Neural progenitor cell (in vitro differentiated cells): ENCODE data around the gene ERMAP. TPM values are rescaled to one million over a fixed set of nuclear protein-coding genes. Genes with fewer than 3 reads are reported as not detected.
A peak's percentile ranks its signal among the peaks of the same experiment; 100 is the strongest.

Source experiments
- DNase-seq: peaks from one replicate; pipeline ENCODE4 v3.0.0-alpha.2; 2016; ENCODE audit warnings: low spot score
- H2AFZ ChIP-seq: fragments of 200-600 bp; sonication (generic); replicated peaks from 2 replicates; pipeline ENCODE4 v1.6.1; 2016; ENCODE audit warnings: antibody characterized with exemption
- H3F3A ChIP-seq: fragments of 200-600 bp; sonication (generic); 2 replicates; pipeline ENCODE4 v1.6.1; 2016; ENCODE audit warnings: antibody characterized with exemption, low read depth
- H3K27ac ChIP-seq: fragments of 200-600 bp; sonication (generic); 2 replicates; pipeline ENCODE4 v1.5.1; 2016; ENCODE audit warnings: mild to moderate bottlenecking
- H3K27me3 ChIP-seq: fragments of 200-600 bp; sonication (generic); 2 replicates; pipeline ENCODE4 v1.6.1; 2016; ENCODE audit warnings: mild to moderate bottlenecking, moderate library complexity
- H3K36me3 ChIP-seq: fragments of 200-600 bp; sonication (generic); 2 replicates; pipeline ENCODE4 v1.5.1; 2016
- H3K4me1 ChIP-seq: fragments of 200-600 bp; sonication (generic); 2 replicates; pipeline ENCODE4 v1.6.1; 2016; ENCODE audit warnings: mixed run types
- H3K4me2 ChIP-seq: fragments of 200-600 bp; sonication (generic); 2 replicates; pipeline ENCODE4 v1.6.1; 2016
- H3K4me3 ChIP-seq: fragments of 200-600 bp; sonication (generic); 2 replicates; pipeline ENCODE4 v1.5.1; 2016
- H3K79me2 ChIP-seq: fragments of 200-600 bp; sonication (generic); 2 replicates; pipeline ENCODE4 v1.6.1; 2016; ENCODE audit warnings: low read depth
- H3K9ac ChIP-seq: fragments of 200-600 bp; sonication (generic); 2 replicates; pipeline ENCODE4 v1.6.1; 2016
- H3K9me3 ChIP-seq: fragments of 200-600 bp; sonication (generic); 2 replicates; pipeline ENCODE4 v1.5.1; 2016; ENCODE audit warnings: low read depth
- H4K20me1 ChIP-seq: fragments of 200-600 bp; sonication (generic); 2 replicates; pipeline ENCODE4 v1.6.1; 2016; ENCODE audit warnings: low read depth
- H3K27ac Mint-ChIP-seq: 3 replicates; pipeline ENCODE4 v1.8.0; 2021; ENCODE audit warnings: mixed read lengths
- H3K27me3 Mint-ChIP-seq: 2 replicates; pipeline ENCODE4 v1.8.0; 2022; ENCODE audit warnings: low read depth, mild to moderate bottlenecking, inconsistent platforms, moderate library complexity, mixed read lengths; ENCODE audit not compliant: insufficient read depth
- H3K36me3 Mint-ChIP-seq: 3 replicates; pipeline ENCODE4 v1.8.0; 2021; ENCODE audit warnings: mixed read lengths
- H3K4me1 Mint-ChIP-seq: 3 replicates; pipeline ENCODE4 v1.8.0; 2021; ENCODE audit warnings: mixed read lengths
- H3K4me3 Mint-ChIP-seq: 3 replicates; pipeline ENCODE4 v1.8.0; 2021; ENCODE audit warnings: mild to moderate bottlenecking, moderate library complexity, mixed read lengths
- H3K9me3 Mint-ChIP-seq: 3 replicates; pipeline ENCODE4 v1.8.0; 2020; ENCODE audit warnings: mixed read lengths
- EZH2 ChIP-seq: fragments of 200-600 bp; sonication (generic); IDR thresholded peaks from 2 replicates; pipeline ENCODE4 v1.6.1; 2017; ENCODE audit warnings: antibody characterized with exemption, mild to moderate bottlenecking, moderate library complexity
- EZH2phosphoT487 ChIP-seq: fragments of 200-600 bp; sonication (generic); IDR thresholded peaks from 2 replicates; pipeline ENCODE4 v1.6.1; 2017; ENCODE audit warnings: antibody characterized with exemption
- total RNA-seq: library from RNA; depleted of rRNA; stranded (reverse); fragments of >200 nt; gene quantifications from 2 replicates; pipeline ENCODE4 v1.2.3, GENCODE V29; 2015; ENCODE audit warnings: low replicate concordance
- TF ChIP-seq, protein P1 (sequence below): fragments of 200-600 bp; sonication (generic); IDR thresholded peaks from 2 replicates; pipeline ENCODE4 v1.5.1; 2017; ENCODE audit warnings: antibody characterized with exemption, mild to moderate bottlenecking

The ERMAP gene
- 2.2 and 5.5 TPM in 2 replicates for total RNA-seq

DNA sequence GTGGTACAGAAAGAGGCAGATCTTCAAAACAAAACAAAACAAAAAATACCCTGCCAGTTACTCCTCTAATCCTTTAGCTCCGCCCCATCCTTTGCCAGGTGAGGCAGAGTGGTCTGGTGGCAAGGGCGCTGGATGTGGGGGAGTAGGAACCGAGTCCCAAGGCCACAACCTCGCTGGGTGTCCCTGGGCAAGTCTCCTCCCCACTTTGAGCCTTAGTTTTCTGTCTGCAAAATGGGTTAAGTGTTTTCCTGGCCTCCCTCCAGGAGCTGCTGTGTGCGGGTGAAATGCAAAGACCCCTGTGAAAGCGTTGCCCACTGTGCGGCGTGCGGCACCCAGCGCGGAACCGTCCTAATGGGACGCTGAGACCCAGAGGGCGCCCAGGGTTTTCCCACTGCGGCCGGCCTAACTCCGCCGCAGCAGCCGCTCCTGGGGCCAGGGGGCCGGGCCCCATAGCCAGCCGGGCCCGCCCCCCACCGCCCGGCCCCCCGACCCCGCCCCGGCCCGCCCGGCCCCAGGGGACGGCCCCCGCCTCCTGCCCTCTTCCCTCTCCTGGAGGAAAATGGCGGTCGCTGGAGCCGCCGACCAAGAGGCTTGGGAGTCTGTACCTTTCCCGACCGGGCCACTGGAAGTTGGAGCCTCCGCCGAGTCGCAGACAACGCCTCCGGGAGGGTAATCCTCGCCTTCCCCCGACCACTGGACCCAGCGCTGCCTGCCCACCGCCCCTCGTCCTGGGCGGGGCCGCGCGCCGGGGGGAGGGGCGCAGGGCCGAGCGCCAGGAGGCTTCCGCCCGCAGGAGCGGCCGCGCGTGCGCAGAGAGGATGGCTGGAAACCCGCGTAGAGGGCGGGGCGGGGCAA lies at the start of gene ERMAP, which contains the start of gene SVBP:
ERMAP (plus strand) TSS at position 538 of the 855 bp plus-strand sequence. CDS start 13,327 bp downstream, outside the sequence.
SVBP (minus strand) TSS at position 813 of the 855 bp plus-strand sequence. CDS start 853 bp downstream, outside the sequence.
- Histone ChIP-seq H3K4me3 (peak within 1 kb of the TSS; percentile 70), H3K4me2 (peak within 1 kb of the TSS; percentile 79), H3K9me3 (no peaks in the 10 kb centered on the region), H3K79me2 (peaks cover 9% of the 10 kb centered on the region), H2AFZ (peak within 1 kb of the TSS; percentile 81), H3F3A (peaks cover 30% of the 10 kb centered on the region), H3K36me3 (no peaks in the 10 kb centered on the region), H3K9ac (peak within 1 kb of the TSS; percentile 68), H3K27ac (peak within 1 kb of the TSS; percentile 99), H3K27me3 (no peaks in the 10 kb centered on the region), H3K4me1 (peaks cover 26% of the 10 kb centered on the region), H4K20me1 (no peaks in the 10 kb centered on the region)
- TF ChIP-seq EZH2phosphoT487 (no peak), EZH2 (no peak)
- TF ChIP-seq, protein P1, sequence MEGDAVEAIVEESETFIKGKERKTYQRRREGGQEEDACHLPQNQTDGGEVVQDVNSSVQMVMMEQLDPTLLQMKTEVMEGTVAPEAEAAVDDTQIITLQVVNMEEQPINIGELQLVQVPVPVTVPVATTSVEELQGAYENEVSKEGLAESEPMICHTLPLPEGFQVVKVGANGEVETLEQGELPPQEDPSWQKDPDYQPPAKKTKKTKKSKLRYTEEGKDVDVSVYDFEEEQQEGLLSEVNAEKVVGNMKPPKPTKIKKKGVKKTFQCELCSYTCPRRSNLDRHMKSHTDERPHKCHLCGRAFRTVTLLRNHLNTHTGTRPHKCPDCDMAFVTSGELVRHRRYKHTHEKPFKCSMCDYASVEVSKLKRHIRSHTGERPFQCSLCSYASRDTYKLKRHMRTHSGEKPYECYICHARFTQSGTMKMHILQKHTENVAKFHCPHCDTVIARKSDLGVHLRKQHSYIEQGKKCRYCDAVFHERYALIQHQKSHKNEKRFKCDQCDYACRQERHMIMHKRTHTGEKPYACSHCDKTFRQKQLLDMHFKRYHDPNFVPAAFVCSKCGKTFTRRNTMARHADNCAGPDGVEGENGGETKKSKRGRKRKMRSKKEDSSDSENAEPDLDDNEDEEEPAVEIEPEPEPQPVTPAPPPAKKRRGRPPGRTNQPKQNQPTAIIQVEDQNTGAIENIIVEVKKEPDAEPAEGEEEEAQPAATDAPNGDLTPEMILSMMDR: no peak
- H3K9me3 Mint-ChIP-seq: no peaks in the 10 kb centered on the region
- peaks cover 2% of the 10 kb centered on the region for H3K27me3 Mint-ChIP-seq
- peak within 1 kb of the TSS; percentile 85 for H3K4me3 Mint-ChIP-seq
- peak; percentile 97 for DNase-seq
- peaks cover 6% of the 10 kb centered on the region for H3K36me3 Mint-ChIP-seq
- peak within 1 kb of the TSS; percentile 21 for H3K27ac Mint-ChIP-seq
- H3K4me1 Mint-ChIP-seq: peaks cover 20% of the 10 kb centered on the region

DNA sequence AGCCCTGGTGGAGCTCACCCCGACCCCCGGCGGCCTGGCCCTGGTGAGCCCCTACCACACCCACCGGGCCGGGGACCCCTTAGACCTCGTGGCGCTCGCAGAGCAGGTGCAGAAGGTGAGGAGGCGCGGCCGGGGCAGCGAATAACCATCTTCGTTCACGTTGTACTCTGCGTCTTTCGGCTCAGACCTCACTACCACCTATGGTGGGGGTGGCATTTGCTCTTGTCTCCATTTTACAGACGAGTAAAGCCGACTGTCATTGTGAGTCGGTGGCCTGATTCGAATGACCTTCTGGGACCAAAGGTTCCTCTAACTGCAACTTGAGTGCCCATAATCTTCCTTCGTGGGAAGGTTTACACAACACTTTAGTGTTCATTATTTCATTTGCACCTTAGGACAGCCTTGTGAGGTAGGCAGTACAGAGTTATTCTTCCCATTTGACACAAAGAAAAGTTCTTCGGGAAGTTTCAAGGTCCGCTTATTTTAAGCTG lies 49.4 kb upstream of the ERMAP start:
- Mint-ChIP-seq H3K9me3 (no peaks in the 10 kb centered on the region), H3K27me3 (peaks cover 2% of the 10 kb centered on the region), H3K27ac (peak overlapping the region; percentile 83), H3K4me3 (no peak overlapping the region), H3K36me3 (peaks cover 8% of the 10 kb centered on the region), H3K4me1 (peaks cover 15% of the 10 kb centered on the region)
- Histone ChIP-seq H3K9ac (peak overlapping the region; percentile 57), H3K27me3 (no peaks in the 10 kb centered on the region), H3K4me1 (peaks cover 11% of the 10 kb centered on the region), H3K36me3 (no peaks in the 10 kb centered on the region), H3K27ac (no peak overlapping the region), H2AFZ (peak overlapping the region; percentile 75), H3F3A (peaks cover 7% of the 10 kb centered on the region), H4K20me1 (peaks cover 24% of the 10 kb centered on the region), H3K79me2 (peaks cover 89% of the 10 kb centered on the region), H3K4me3 (peak overlapping the region; percentile 91), H3K9me3 (no peaks in the 10 kb centered on the region), H3K4me2 (peak overlapping the region; percentile 94)
- no peak for DNase-seq
- TF ChIP-seq, protein P1: no peak
- TF ChIP-seq EZH2 (no peak), EZH2phosphoT487 (no peak)

- Histone ChIP-seq H2AFZ (no peak overlapping the region), H3K4me2 (peak overlapping the region; percentile 94), H3K27me3 (no peaks in the 10 kb centered on the region), H3K4me3 (peak overlapping the region; percentile 91), H3K4me1 (peaks cover 11% of the 10 kb centered on the region), H3K79me2 (peaks cover 90% of the 10 kb centered on the region), H3K36me3 (no peaks in the 10 kb centered on the region), H3K27ac (no peak overlapping the region), H4K20me1 (peaks cover 24% of the 10 kb centered on the region), H3K9ac (peak overlapping the region; percentile 57), H3K9me3 (no peaks in the 10 kb centered on the region), H3F3A (peaks cover 7% of the 10 kb centered on the region)
- DNase-seq: no peak
- Mint-ChIP-seq H3K36me3 (peaks cover 8% of the 10 kb centered on the region), H3K9me3 (no peaks in the 10 kb centered on the region), H3K4me1 (peaks cover 15% of the 10 kb centered on the region), H3K4me3 (no peak overlapping the region), H3K27ac (no peak overlapping the region), H3K27me3 (peaks cover 2% of the 10 kb centered on the region)
- TF ChIP-seq, protein P1: no peak
- TF ChIP-seq EZH2: no peak
- TF ChIP-seq EZH2phosphoT487: no peak
These were observed 48.8 kb upstream of the ERMAP start for GRCh38 chr1:42768172-42768571.
